MCF 10A (cell line): ENCODE results near the gene CEACAM7. TPM values are rescaled to one million over a fixed set of nuclear protein-coding genes. Genes with fewer than 3 reads are reported as not detected.

ENCODE experiments used
- Bru-seq: library from RNA; stranded (reverse); fragments of 400-500 nt; gene quantifications from one replicate; lab custom pipeline; 2021; lab: Mats Ljungman, UMichigan
- BruChase-seq, 2 experiments: library from RNA; stranded (reverse); fragments of 400-500 nt; gene quantifications; one replicate each; lab custom pipeline; 2021; lab: Mats Ljungman, UMichigan
- BruUV-seq: library from RNA; stranded (reverse); fragments of 400-500 nt; replicated peaks from 2 replicates; lab custom pipeline; 2021; lab: Mats Ljungman, UMichigan
- CTCF ChIA-PET: fragments of 300-600 bp; sonication (Branson Sonifier 250); formaldehyde crosslinking; extraction: SDS; loops from one replicate; lab custom pipeline; 2021; ENCODE audit warnings: antibody characterized with exemption, inconsistent platforms; lab: Yijun Ruan, JAX
- POLR2A ChIA-PET: fragments of 300-600, 350-650 bp; sonication (Branson Sonifier 250); formaldehyde crosslinking; extraction: SDS; loops from one replicate; lab custom pipeline; 2020; ENCODE audit warnings: antibody characterized with exemption, inconsistent platforms; lab: Yijun Ruan, JAX
- DNase-seq: peaks from one replicate; pipeline ENCODE4 v3.0.0-alpha.2; 2018; ENCODE audit not compliant: unreplicated experiment
- H3K27ac Mint-ChIP-seq: one replicate; pipeline ENCODE4 v1.8.0; 2022; ENCODE audit warnings: mild to moderate bottlenecking, low read depth, mixed read lengths; ENCODE audit not compliant: unreplicated experiment
- H3K27me3 Mint-ChIP-seq: one replicate; pipeline ENCODE4 v1.8.0; 2022; ENCODE audit warnings: mixed read lengths; ENCODE audit not compliant: insufficient read depth, unreplicated experiment
- H3K36me3 Mint-ChIP-seq: one replicate; pipeline ENCODE4 v1.8.0; 2022; ENCODE audit warnings: mild to moderate bottlenecking, moderate library complexity, mixed read lengths; ENCODE audit not compliant: insufficient read depth, unreplicated experiment
- H3K4me1 Mint-ChIP-seq: one replicate; pipeline ENCODE4 v1.8.0; 2022; ENCODE audit warnings: mixed read lengths; ENCODE audit not compliant: insufficient read depth, unreplicated experiment
- H3K4me3 Mint-ChIP-seq: one replicate; pipeline ENCODE4 v1.8.0; 2022; ENCODE audit warnings: mild to moderate bottlenecking, moderate library complexity, mixed read lengths; ENCODE audit not compliant: unreplicated experiment
- H3K9me3 Mint-ChIP-seq: one replicate; pipeline ENCODE4 v1.8.0; 2022; ENCODE audit warnings: mixed read lengths; ENCODE audit not compliant: unreplicated experiment
- intact Hi-C: fragments of 100-400 bp; cut with micrococcal nuclease; formaldehyde crosslinking; loops from 2 replicates; pipeline ENCODE4 v1.14.1; 2022
- long read RNA-seq: library from polyadenylated mRNA; stranded (forward); transcript quantifications from one replicate; pipeline ENCODE4 v2.0.0, GENCODE V29; 2022
- total RNA-seq: library from RNA; stranded (reverse); gene quantifications from 2 replicates; pipeline ENCODE4 v1.2.3, GENCODE V29; 2022
- TF ChIP-seq, protein P1 (sequence below): fragments of 200-600 bp; IDR thresholded peaks from one replicate; pipeline ENCODE4 v1.8.0; 2022; ENCODE audit warnings: antibody characterized with exemption, mild to moderate bottlenecking; ENCODE audit not compliant: unreplicated experiment

Gene CEACAM7
- not detected in 2 replicates for total RNA-seq
- not detected for Bru-seq, nascent RNA
- BruChase-seq, experiment 1, labeled RNA remaining after a 6-hour chase: not detected
- BruChase-seq, experiment 2, labeled RNA remaining after a 2-hour chase: not detected
- long read RNA-seq: 0 reads

DNA sequence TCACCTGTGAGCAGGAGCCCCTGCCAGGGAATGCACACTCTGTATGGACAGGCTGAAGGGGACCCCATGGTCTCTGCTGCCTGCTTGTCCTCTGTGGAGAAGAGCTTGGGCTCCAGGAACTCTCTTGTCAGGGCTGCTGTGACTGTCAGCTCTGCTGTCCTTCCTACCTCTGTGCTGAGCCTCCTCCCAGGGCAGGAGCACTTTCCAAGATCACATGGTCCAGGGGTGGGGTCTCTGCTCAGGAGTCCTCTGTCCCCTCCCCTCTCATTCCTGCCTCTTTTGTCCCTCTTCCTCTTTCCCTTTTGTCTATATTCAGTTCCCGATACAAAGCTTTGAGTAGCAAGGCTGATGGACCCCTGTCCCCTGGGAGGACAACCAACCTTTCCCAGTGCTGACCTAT, at the start of gene CEACAM7:
Gene CEACAM7, minus strand, starts transcription at position 173 of the 400 bp plus-strand sequence. Its CDS starts 105 bp downstream, at position 68.
- Mint-ChIP-seq H3K4me3 (no peak within 1 kb of the TSS), H3K9me3 (no peaks in the 10 kb centered on the region), H3K27ac (no peak within 1 kb of the TSS), H3K36me3 (no peaks in the 10 kb centered on the region), H3K27me3 (peaks cover 77% of the 10 kb centered on the region), H3K4me1 (no peaks in the 10 kb centered on the region)
- no TSS peak for BruUV-seq
- no peak for DNase-seq
- TF ChIP-seq, protein P1, sequence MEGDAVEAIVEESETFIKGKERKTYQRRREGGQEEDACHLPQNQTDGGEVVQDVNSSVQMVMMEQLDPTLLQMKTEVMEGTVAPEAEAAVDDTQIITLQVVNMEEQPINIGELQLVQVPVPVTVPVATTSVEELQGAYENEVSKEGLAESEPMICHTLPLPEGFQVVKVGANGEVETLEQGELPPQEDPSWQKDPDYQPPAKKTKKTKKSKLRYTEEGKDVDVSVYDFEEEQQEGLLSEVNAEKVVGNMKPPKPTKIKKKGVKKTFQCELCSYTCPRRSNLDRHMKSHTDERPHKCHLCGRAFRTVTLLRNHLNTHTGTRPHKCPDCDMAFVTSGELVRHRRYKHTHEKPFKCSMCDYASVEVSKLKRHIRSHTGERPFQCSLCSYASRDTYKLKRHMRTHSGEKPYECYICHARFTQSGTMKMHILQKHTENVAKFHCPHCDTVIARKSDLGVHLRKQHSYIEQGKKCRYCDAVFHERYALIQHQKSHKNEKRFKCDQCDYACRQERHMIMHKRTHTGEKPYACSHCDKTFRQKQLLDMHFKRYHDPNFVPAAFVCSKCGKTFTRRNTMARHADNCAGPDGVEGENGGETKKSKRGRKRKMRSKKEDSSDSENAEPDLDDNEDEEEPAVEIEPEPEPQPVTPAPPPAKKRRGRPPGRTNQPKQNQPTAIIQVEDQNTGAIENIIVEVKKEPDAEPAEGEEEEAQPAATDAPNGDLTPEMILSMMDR: no peak
- CTCF ChIA-PET: interaction anchor here (0.9 to 1.1 kb wide), 3 partner anchors 14 to 107 kb away, joined by 3 to 4 read pairs (median 4); no protein-coding TSS in a partner anchor
- POLR2A ChIA-PET: no interaction called here
- intact Hi-C loops: no loop called here

DNA sequence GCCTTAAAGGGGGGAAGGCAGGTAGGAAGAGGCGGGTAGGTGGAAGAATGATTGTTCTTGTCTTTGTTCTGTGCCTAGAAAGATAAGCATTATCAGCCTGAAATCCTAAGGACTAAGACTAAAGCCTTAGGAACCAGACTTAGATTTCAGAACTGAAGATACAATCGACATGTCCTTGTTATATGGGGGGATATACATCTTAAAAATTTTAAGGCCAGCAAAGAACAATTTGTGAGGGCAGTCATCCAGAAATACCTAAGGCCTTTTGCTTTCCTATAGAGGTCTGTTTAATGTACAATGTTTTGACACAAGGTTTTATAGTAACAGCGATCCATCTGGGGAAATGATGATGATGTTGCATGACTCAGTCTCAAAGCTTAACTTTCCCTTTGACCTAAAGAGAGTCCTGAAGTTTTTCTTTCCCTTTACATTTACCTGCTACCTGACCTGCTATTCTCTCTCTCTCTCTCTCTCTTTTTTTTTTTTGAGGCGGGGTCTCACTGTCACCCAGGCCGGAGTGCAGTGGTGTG, 47.1 kb upstream of the CEACAM7 start:
- POLR2A ChIA-PET: no interaction called here
- BruUV-seq: no TSS peak
- no peak overlapping the region for H3K4me3 Mint-ChIP-seq

DNA sequence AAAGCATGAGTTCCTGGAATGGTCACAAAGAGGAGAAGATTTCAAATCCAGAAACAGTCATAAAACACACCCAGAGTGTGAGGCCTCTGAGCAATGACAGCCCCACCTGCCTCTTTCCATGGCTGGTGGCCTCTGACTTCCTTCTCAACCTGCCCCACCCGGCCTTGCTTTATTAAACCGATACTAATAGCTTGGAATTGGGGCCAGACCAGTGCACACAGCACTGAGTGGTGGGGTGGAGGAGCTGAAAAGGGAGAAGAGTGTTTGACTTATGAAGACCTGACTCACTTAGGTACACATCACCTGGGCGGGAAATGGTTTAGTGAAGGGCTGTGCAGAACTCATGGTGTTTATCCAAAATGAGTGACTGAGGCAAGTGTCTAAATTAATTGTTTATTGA, 46.5 kb upstream of the CEACAM7 start:
- BruUV-seq: no TSS peak
- POLR2A ChIA-PET: no interaction called here
- Mint-ChIP-seq H3K9me3 (no peaks in the 10 kb centered on the region), H3K4me3 (no peak overlapping the region), H3K4me1 (no peaks in the 10 kb centered on the region), H3K27me3 (peaks cover 76% of the 10 kb centered on the region), H3K27ac (no peak overlapping the region), H3K36me3 (no peaks in the 10 kb centered on the region)
- intact Hi-C loops: no loop called here
- DNase-seq: no peak
- TF ChIP-seq, protein P1: no peak
- CTCF ChIA-PET: interaction anchor here (1.0 kb wide), 1 partner anchor 12 kb away, joined by 3 read pairs; no protein-coding TSS in a partner anchor

More for the DNA sequence above, 47.1 kb upstream of the CEACAM7 start:
- Mint-ChIP-seq H3K9me3 (no peaks in the 10 kb centered on the region), H3K27me3 (peaks cover 81% of the 10 kb centered on the region), H3K27ac (no peak overlapping the region), H3K36me3 (no peaks in the 10 kb centered on the region), H3K4me1 (no peaks in the 10 kb centered on the region)
- intact Hi-C loops: no loop called here
- TF ChIP-seq, protein P1: no peak
- no peak for DNase-seq
- CTCF ChIA-PET: interaction anchor here (0.6 kb wide), 1 partner anchor 219 kb away, joined by 3 read pairs; no protein-coding TSS in a partner anchor

DNA sequence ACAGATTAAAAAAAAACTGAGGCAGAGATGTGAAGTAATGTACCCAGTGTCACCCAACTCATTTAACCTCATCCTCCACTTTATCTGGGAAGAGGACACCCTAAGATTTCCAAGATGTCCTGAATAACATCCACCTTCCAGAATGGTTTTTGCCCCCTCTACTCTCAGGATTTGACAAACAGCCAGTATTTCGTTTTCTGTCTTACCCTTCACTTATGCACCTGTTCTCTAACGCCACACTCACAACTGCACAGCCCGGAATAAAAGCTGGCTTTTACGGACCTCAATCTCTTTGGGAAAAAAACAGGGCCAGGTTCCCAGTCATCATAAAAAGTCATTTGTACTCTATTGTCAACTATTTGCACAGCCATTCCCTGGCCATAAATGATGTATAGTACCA, 46.1 kb upstream of the CEACAM7 start:
- DNase-seq: no peak
- Mint-ChIP-seq H3K27me3 (peaks cover 71% of the 10 kb centered on the region), H3K27ac (no peak overlapping the region), H3K4me3 (no peak overlapping the region), H3K4me1 (no peaks in the 10 kb centered on the region), H3K36me3 (no peaks in the 10 kb centered on the region), H3K9me3 (no peaks in the 10 kb centered on the region)
- BruUV-seq: no TSS peak
- intact Hi-C loops: no loop called here
- ChIA-PET CTCF (interaction anchor here (1.0 kb wide), 1 partner anchor 13 kb away, joined by 3 read pairs; no protein-coding TSS in a partner anchor), POLR2A (no interaction called here)
- TF ChIP-seq, protein P1: no peak
